ENCODE results near the gene TMEM184B.

TMEM184B gene

DNA sequence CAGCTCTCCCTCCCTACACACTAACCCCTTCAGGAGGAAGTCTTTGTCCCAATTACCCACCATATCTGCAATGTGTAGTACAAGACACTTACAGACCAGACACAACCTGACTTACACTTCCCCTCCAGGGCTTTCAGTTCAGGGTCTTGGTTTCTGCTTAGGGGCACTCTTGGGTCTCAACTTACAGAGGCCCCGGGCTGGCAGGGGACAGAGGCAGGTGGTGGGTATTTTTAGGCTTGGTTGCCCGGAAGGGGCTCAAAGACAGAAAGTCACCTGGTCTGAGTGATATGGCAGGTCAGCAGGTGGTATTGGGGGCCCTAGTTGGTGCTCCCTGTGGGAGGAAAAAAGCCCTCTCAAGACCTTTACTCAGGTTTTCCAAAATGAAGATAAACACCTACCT, 3.4 kb upstream of the TMEM184B start:
- DNase-seq, result no peak

DNA sequence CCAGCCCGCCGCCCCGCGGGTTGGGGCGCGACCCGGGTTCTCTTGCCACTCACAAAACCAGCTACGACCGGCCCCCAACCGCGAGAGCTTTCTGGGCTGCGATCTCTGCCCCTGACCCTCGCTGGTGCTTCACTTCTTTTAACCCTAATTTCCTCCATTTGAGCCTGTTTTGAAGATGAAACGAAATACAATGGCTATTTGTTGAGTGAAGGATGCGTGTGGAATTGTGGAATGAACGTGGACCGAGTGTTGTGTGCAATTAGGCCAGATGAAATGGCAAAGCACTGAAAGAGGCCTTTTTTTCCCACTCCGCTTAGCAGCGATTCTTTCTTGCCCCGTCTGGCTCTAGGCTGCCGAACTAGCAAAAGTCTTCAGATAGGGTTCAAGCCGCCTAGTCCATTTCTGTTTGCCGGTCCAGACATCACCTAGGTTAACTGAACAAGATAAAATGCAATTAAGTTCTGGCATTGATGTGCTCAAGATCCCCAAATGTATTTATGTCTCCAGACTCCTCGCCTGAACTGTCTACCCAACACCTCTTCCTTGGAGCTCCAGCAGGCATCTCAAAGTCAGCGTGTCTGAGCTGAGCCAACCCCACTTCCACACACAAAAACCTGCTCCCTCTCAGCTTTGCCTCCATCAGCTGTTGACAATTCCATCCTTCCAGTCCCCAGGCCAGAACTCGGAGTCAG, 471 bp upstream of the TMEM184B start:
- DNase-seq, result peak in 1 of 2 experiments; percentile 20

DNA sequence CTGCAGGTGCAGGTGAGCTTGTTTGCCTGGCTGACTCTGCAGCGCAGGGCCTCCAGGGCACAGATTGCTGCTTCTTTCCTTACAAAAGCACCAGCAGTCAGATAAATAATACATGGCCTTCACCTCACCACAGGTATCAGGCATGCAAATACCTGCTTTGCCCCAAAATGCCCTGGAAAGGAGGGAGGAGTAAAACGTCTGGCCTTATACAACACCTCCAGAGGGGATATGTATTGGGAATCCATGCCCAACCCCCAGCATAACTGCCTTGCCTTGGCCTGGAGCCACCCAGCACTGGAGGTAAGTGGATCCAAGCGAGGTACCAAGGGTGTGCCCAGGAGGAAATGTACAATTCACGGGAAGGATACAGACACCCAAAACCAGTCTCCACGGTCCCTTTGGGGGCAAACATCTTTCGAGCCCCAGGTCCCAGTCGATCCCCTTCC, 860 bp downstream of the TMEM184B start:
- DNase-seq, result peak; percentile 63 to 85

DNA sequence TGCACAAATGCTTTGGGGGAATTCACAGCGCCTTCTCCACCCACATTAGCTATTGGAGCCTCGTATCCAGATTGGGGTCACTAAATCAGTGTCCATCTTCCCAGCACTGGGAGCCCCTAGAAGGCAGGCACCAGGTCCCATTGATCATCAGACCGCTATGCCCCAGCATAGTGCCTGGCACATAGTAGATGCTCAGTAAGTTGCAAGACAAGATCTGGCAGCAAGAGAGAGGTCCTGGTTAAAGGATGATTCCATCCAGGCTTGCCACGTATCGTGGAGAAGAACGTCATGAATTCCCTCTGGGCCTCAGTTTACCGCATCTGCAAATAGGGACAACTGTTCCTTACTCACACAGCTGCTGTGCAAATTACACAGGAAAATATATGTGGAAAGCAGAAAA, 1.7 kb downstream of the TMEM184B start:
- DNase-seq, result no peak

DNA sequence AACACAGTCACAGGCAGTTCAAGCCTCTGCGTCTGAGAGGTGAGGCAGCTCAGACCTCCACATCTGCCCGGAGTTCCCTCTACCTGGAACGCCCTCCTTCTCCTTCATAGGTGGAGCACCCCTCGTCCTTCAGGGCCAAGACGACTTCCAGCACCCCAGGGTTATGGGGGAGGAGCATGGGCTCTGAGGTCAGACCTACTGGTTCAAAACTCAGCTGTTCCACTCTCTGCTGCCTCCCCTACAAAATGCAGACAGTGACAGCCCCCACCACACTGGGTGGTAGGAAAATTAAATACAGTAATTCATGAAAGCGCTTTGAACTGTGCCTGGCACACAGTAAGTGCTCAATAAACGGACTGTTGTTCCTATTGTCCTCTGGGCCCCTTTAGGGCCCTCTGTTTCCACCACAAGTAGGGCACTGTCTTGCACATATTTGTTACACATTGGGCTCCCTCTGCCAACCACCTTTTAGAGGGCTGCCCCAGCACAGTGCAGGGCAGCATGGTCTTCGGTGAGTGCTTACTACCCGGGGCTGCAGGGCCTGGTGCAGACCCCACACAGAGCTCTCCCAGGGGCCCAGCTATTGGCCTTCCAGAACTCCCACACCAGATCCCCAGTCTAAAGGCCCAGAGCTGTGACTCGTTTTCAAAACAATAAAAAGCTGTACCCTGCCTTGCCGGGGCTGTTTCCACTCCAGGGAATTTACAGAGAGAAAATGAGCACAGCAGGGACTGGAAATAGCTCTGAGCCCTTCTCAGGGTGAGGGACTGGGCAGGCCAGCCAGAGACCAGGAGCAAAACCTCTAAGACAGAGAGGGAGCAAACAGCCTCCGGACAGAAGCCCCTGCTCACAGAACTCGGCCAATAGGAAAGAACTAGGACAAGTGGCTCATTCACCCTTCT, 2.5 kb downstream of the TMEM184B start:
- no peak for DNase-seq

DNA sequence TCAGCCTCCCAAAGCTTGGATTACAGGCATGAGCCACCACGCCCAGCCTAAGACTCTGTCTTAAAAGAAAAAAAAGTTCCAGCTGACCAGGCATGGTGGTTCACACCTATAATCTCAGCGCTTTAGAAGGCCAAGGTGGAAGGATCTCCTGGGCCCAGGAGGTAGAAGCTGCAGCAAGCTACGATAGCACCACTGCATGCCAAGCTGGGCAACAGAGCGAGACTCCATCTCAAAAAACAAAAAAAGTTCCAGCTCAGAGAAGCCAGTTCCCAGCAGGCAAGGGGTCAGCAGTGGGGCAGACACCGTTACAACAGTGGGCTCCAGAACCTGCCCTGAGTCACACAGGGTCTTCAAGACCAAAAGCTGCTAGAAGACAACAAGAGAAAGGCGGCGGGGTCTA, 3.3 kb downstream of the TMEM184B start:
- no peak for DNase-seq

DNA sequence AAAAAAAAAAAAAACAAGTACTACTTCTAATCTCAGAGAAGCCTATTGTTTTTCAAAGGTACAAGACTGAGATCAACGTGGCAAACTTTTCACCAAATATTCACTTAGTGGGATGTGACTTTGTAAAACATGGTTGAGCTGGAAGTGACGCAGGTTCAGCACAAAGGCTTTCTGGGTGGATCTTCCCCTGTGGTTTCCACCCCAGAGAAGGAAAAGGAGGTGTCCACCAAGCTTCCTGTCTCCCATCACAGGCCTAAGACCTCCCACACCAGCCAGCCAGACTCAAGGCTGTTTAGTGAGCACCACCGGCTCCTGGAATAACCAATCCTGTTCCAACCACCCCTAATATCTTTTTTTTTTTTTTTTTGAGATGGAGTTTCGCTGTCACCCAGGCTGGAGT, 5.7 kb downstream of the TMEM184B start:
- DNase-seq, result no peak

DNA sequence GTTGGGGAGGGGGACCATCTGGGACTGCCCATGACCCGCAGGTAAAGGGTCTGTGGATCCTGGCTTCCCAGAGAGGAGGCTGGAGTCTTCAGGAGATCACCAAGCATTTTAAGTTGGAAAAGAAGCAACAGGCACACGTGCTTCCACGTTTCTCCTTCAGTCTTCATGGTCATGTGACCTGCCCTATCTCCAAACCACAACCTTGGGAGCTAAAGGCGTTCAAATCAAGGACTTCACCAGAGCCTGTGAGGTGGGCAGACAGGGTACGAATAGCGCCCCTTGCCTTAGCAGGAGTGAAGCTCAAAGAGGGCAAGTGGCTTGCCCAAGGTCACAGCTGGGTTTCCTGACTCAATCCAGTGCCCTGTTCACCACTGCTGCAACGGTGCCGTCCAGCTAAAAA, 6.7 kb downstream of the TMEM184B start:
- DNase-seq, result no peak

DNA sequence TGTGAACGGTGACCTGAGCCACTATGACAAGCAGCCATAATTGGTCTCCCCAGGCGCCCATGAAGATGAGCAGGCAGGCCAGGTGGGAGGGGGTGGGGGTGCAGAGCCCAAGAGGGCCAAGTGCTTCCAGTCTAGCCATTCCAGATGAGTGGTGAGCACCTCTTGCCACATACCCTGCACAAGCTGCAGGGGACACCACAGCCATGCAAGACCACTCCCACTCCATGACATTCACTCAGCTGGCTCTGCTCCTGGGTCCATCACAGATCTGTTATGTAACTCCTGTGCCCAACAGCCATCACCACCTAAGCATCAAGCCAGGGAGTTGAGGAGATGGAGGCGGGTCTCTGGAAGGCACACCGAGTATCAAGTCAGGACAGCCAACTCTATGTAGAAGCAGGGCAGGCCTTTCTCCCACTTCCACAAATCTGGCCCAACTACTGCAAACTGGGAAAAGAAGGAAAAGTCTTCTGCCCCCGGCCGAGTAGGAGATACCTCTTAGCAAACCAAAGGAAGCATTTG, 8.4 kb downstream of the TMEM184B start:
- DNase-seq, result no peak

DNA sequence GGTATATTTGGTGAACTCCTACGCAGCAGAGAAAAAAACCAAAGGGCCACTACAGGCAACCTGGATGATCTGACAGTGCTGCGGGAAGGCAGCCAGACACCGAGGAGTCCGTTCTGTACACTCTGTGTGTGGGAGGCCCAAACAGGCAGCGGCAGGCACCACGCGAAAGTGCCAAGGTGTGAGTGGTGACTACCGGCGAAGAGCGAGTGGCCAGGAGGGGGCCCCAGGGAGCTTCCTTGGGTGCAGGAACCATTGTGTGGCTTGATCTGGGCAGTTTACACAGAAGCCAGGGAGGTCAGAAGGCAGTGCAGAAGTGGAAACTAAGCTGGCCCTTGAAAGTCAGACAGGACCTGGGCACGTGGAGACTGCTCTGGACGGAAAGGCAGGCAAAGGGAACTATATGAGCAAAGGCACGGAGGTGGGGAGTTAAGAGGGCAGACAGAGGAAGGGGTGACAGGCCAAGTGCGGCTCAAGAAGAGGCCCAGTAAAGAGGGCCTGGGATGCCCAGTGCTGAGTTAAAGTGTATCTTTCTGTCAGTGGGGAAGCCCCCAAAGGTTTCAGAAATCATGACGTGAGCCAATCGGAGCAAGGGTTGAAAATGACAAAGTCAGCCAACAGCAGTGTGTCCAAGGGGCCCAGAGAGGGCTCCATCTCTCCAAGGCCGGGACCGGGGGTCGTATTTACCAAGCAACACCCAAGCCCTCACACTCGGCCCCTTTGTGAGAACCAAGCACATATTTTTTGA, 10.6 kb downstream of the TMEM184B start:
- peak in 1 of 2 experiments; percentile 25 for DNase-seq

DNA sequence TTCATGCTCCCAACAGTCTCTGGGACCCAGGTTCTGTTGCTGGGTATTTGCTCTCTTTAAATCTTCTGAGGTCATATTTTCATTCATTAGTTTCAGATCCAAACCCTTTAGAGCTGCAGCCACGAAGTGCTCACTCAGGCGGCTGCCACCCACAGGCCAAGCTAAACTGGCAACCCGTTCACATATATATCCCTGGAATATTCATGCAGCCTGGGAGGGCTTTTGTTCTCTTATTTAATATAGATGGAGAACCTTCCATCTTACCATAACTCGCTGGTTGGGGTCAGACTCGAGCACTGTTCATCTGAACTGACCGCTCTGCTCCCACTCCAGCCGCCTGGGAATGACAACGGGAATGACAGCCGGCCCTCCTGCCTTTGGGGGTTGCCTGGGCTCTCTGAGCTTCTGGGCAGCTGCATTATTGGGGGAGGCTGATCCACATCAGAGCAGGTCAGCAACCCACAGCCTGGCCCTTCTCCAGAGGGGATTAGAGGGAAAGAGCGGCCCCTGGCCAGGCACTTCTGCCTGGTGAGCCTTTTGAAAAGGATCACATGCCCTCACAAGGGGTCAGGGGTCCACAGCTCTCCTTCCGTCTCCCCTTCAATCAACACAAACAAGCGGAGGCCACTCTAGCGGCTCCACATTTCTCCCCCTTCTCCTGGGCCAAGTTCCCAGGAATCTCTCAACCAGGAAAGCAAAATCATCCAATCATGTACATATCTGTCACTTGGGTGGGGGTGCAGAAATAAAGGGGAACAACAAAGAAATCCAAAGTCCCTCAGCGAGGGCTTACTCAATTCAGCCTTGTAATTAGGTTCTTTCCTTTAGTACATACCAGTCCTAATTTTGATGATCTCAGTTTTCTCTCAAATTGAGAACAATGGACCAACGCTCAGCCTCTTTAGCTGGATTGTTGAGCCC, 11.8 kb downstream of the TMEM184B start:
- peak in 1 of 2 experiments; percentile 29 for DNase-seq

DNA sequence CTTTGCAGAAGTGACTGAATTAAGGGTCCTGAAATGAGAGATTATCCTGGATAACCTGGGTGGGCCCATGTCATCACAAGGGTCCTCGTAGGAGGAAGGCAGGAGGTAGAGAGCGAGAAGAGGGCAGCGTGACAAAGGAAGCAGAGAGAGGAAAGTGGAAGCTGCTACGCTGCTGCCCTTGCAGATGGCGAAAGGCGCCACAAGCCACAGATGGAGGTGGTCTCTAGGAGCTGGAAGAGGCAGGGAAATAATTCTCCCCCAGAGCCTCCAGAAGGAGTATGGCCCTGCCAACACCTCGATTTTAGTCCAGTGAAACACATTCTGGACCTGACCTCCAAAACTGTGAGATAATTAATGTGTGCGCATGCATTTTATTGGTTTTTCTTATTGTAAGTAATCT, 13.4 kb downstream of the TMEM184B start:
- DNase-seq, result no peak

DNA sequence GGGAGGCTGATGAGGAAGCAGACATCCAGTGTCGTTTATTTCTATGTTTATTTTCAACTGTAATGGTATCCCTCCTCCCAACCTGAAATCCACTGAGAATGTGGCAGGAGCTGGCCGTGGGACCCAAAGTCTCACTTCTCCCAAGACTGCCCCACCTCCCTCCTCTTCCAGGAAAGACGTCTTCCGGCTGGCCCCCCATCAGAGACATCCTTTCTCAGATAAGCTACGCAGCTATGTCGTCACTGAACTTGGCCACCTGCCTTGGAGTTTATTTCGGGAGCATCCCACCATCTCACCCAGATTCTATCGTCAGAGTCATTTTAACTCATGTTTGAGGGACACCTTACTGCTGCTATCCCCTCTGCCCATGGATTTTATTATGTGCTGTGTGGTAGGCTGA, 13.9 kb downstream of the TMEM184B start:
- DNase-seq, result no peak

DNA sequence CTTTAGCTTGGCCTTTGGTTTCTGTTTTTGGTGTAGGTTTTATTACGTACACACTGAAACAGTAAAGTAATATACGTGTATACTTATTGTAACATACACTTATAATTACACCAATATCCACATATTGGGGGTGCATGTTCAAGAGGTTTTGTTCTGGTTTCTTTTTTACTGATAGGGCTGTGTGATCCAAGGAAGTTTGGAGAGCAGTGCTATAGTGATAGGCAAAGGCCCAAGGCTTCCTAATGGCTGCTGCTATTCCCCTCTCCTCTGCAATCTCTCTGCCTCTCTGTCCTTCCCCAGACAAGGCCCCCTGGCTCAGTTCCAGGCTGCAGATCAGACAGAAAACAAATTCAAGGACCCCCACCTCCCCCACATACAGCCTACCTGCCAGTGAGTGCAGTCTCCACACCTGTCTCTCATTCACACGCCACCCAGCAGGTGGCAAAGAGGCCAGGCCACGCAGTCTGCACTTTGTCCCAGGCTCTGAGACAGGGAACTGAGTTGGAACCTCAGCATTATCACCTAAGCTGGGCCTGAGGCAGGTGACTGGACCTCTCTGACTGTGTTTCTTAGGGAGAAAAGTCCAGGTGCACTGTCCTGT, 15.1 kb downstream of the TMEM184B start:
- no peak for DNase-seq

DNA sequence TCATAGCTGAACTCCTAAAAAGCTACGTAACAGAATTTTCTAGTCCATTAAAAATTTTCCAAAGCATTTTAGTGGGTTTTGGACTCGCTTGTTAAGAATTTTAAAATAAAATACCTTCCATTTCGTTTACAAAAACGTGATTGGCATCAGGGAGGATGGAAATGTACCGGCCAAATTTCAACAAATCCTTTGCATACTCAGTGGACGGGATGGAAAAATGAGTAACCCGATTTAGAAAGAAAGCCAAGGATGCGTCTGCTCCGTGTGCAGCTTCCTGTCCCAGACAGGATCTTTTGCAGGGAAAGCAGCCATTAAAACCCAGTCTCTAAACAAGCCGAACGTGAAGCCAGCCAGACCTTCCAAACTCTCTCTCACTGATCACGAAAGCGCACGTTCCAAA, 15.6 kb downstream of the TMEM184B start:
- DNase-seq, result no peak

DNA sequence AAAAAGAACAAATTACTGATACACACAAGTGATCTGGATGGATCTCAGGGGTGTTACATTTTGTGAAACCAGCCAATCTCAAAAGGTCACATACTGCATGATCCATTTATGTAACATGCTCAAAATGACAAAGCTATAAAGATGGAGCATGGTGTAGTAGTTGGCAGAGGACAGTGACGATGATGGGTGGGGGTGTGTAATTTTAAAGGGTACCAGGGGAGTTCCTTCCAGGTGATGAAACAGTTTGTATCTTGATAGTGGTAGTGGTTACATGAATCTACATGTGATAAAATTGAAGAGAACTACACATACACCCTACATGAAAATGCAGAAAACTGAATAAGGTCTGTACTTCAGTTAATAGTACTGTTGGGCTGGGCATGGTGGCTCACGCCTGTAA, 17.1 kb downstream of the TMEM184B start:
- DNase-seq, result no peak

DNA sequence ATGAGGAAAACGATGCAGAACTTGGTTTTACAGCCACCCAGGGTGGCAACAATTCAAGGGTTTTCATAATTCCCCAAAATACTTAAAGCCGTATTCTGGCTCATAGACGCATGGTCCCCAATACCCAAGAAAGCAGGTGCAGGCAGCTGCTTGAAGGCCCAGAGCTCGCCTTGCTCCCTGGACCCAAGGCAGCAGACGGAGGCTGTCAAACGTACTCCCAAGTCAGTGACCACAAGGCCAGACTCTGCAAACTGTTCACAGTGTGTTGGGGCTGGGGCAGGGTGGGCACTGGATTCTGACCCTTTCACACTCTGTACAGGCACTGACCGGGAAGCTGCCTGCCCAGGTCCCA, 21.5 kb downstream of the TMEM184B start:
- DNase-seq, result no peak

DNA sequence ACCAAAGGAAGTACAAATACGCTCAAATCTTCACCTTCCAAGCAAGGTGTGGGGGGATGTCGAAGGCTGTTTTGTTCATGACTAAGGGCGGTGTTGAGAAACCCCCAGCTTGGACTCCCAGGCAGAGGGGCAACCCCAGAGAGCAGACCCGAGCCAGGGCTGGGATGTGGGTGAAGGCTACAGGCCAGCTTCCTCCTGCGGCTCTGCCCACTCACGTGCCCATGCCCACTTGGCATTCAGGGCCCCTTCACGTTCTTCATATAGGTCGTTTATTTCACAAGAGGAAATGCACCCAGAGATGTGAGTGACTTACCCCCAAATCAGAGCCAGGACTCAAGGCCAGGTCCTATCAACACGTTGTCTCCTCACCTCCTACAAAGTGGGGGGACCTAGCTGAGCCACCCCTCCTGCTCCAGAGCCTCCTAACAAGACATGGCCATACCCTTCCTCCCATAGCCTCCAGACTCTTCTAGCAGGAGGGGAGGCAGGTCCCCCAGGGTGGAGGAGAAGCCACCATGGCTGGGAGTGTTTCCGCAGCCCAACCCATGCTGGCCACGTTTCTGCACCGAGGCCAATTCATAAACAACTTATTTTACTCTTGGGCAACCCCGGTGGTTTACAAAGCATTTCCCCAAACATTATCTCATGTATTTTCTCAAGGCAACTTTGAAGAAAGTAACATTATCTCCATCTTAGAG, 22.0 kb downstream of the TMEM184B start:
- DNase-seq, result no peak

DNA sequence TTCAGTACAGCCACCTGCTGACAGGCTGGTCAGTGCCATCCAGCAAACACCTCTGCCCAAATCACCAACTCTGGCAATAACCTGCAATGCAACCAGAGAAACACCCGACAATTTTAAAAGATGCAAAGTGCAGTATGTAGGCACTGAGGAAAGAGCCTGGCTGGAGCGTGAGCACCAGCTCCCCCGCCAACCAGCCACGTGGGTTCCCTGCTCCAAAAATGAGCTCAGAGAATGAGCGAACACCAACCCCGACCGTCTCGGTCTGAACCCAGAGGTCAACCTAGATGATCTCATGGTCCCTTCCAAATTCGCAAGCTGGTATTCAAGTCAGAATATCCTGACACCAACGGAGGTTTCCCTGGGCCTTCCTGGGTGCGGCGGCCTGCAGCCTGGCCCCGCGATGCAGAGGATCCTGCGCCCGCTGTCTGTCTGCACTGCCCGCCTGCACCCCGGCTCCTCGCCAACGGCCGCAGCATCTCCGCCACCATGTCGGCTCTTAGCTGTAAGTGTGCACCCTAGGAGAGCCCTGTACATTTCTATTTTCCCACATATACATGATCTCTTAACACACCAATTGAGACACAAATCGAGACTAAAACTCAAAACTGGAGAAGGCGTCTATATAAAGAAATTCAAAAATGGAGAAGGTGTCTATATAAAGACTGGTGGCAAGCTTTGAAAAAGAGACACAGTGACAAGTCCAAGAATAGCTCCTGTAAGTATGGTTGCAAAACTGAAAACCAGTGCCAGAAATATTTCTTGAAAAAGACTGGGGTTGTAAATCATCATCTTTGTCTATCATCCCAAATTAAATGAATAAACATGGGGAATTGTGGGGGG, 22.8 kb downstream of the TMEM184B start:
- no peak for DNase-seq

DNA sequence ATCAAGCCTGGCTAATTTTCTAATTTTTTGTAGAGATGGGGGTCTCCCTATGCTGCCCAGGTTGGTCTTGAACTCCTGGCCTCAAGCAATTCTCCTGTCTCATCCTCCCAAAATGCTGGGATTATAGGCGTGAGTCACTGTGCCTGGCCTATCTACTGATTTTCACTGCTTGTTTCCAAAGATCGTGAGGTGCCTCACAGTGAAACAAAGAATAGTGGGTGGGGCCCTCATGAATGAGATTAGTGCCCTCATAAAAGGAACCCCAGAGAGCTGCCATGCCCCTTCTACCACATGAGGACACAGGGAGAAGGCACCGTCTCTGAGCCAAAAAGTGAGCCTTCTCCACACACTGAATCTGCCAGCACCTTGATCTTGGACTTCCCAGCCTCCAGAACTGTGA, 23.5 kb downstream of the TMEM184B start:
- no peak for DNase-seq
